ENCODE data around the gene C1QTNF3. TPM values are rescaled to one million over a fixed set of nuclear protein-coding genes. Genes with fewer than 3 reads are reported as not detected.

The C1QTNF3 gene
- total RNA-seq, 1 experiment from 2014 or later: 2.1 TPM

DNA sequence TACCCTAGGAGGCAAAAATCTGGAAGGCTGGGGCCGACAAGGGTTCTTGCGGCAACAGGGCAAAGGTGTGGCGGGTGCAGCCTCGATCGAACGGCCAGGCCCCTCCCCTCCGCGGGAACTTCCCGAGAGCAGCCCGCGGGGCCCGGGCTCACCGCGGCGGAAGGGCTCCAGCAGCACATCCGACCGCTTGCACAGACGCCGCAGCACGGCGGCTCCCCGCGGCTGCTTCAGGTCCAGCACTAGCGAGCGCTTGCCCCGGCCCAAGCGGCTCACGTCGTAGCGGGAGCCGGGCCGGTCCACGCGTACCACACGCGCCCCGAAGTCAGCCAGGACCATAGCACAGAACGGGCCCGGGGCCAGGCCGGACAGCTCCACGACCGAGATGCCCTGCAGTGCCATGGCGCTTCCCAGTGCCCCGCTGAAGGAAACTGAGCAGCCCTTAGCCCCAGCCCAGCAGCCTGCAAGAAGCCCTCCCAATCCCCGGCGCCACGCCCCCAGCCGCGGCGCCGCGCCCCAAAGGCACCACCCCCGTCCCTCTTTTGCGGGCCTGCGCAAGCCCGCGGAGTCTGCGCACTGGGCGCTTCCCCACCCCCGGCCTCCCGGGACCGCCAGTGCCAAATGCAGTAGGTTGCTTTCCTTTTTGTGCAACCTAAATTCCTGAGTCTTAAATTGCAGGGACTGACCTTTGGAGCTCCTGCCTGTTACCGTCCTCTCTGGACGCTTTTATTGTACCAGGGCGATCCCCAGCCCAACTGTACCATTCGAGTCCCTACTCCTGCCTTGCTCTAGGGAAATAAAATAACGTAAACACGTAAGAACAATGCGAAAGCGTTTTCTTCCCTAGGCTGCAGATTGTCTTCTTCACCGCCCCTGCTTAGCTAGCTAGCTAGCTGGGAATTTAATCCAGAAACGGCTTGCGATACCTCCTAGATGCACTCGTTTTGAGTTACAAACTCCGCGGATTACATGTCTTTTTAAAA is 35.1 kb downstream of the C1QTNF3 start, which contains the start of gene AMACR:
AMACR (minus strand) TSS at position 430 of the 980 bp plus-strand sequence; CDS start at position 399, 31 bp downstream.
- CTCF ChIA-PET: interaction anchor here (0.7 to 1.3 kb wide), 4 partner anchors 11 to 879 kb away, joined by 3 to 5 read pairs (median 4); no protein-coding TSS in a partner anchor
- peak; percentile 93 for DNase-seq
- H3K9me3 Mint-ChIP-seq (ENCODE audit: low read depth, unreplicated experiment): no peaks in the 10 kb centered on the region
- no TSS peak for BruUV-seq (replicated peaks)
- H3K27me3 Mint-ChIP-seq (ENCODE audit: unreplicated experiment): no peaks in the 10 kb centered on the region
- H3K4me1 Mint-ChIP-seq (ENCODE audit: low read depth, unreplicated experiment): peaks cover 32% of the 10 kb centered on the region
- H3K27ac Mint-ChIP-seq (ENCODE audit: unreplicated experiment): peak within 1 kb of the TSS; percentile 51
- TF ChIP-seq, protein P1, sequence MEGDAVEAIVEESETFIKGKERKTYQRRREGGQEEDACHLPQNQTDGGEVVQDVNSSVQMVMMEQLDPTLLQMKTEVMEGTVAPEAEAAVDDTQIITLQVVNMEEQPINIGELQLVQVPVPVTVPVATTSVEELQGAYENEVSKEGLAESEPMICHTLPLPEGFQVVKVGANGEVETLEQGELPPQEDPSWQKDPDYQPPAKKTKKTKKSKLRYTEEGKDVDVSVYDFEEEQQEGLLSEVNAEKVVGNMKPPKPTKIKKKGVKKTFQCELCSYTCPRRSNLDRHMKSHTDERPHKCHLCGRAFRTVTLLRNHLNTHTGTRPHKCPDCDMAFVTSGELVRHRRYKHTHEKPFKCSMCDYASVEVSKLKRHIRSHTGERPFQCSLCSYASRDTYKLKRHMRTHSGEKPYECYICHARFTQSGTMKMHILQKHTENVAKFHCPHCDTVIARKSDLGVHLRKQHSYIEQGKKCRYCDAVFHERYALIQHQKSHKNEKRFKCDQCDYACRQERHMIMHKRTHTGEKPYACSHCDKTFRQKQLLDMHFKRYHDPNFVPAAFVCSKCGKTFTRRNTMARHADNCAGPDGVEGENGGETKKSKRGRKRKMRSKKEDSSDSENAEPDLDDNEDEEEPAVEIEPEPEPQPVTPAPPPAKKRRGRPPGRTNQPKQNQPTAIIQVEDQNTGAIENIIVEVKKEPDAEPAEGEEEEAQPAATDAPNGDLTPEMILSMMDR (IDR thresholded peaks at IDR 0.05; ENCODE audit: unreplicated experiment): no peak
- H3K36me3 Mint-ChIP-seq (ENCODE audit: insufficient read depth, unreplicated experiment): peaks cover 22% of the 10 kb centered on the region
- peak within 1 kb of the TSS; percentile 81 for H3K4me3 Mint-ChIP-seq (ENCODE audit: low read depth, unreplicated experiment)
- intact Hi-C loops (cut with micrococcal nuclease; ENCODE audit: unreplicated experiment): no loop called here

GRCh38 chr5:34007201-34007620 is 35.8 kb downstream of the C1QTNF3 start:
- intact Hi-C loops (cut with micrococcal nuclease; ENCODE audit: unreplicated experiment): no loop called here
- CTCF ChIA-PET: no interaction called here

GRCh38 chr5:34005681-34006080 is 37.3 kb downstream of the C1QTNF3 start:
- CTCF ChIA-PET: interaction anchor here (1.0 kb wide), 1 partner anchor 8 kb away, joined by 3 read pairs; no protein-coding TSS in a partner anchor
- DNase-seq: no peak
- Mint-ChIP-seq H3K36me3 (ENCODE audit: insufficient read depth, unreplicated experiment) (peaks cover 22% of the 10 kb centered on the region), H3K27ac (ENCODE audit: unreplicated experiment) (no peak overlapping the region), H3K4me3 (ENCODE audit: low read depth, unreplicated experiment) (no peak overlapping the region), H3K27me3 (ENCODE audit: unreplicated experiment) (no peaks in the 10 kb centered on the region), H3K4me1 (ENCODE audit: low read depth, unreplicated experiment) (peaks cover 32% of the 10 kb centered on the region), H3K9me3 (ENCODE audit: low read depth, unreplicated experiment) (no peaks in the 10 kb centered on the region)
- BruUV-seq (replicated peaks): no TSS peak
- TF ChIP-seq, protein P1 (IDR thresholded peaks at IDR 0.05; ENCODE audit: unreplicated experiment): no peak
- intact Hi-C loops (cut with micrococcal nuclease; ENCODE audit: unreplicated experiment): no loop called here

More at GRCh38 chr5:34007201-34007620, 35.8 kb downstream of the C1QTNF3 start:
- H3K4me1 Mint-ChIP-seq (ENCODE audit: low read depth, unreplicated experiment): peaks cover 32% of the 10 kb centered on the region
- H3K27ac Mint-ChIP-seq (ENCODE audit: unreplicated experiment): peak overlapping the region; percentile 51
- peak overlapping the region; percentile 81 for H3K4me3 Mint-ChIP-seq (ENCODE audit: low read depth, unreplicated experiment)
- peaks cover 22% of the 10 kb centered on the region for H3K36me3 Mint-ChIP-seq (ENCODE audit: insufficient read depth, unreplicated experiment)
- DNase-seq: peak; percentile 7
- BruUV-seq (replicated peaks): TSS peak; percentile 31
- TF ChIP-seq, protein P1 (IDR thresholded peaks at IDR 0.05; ENCODE audit: unreplicated experiment): no peak
- no peaks in the 10 kb centered on the region for H3K9me3 Mint-ChIP-seq (ENCODE audit: low read depth, unreplicated experiment)
- no peaks in the 10 kb centered on the region for H3K27me3 Mint-ChIP-seq (ENCODE audit: unreplicated experiment)

DNA sequence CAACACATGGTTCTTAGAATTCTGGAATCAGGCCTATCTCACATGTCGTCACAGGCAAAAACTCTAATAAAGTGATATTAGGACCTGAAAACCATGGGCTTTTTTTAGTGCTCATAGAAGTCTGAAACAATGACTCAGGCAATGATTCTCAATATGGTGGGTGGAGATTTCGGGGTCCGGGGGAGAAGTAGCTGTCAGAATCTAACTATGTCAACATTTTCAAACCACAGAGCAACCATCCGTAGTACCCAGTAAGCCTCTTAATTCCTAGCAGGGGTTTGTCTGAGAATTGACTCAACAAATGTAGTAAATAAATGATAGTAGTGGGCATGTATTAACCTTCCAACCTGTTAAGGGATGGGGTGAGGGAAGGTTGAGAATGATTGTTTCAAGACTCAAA is 37.8 kb downstream of the C1QTNF3 start:
- intact Hi-C loops (cut with micrococcal nuclease; ENCODE audit: unreplicated experiment): no loop called here

More for the DNA sequence above, 37.8 kb downstream of the C1QTNF3 start:
- Mint-ChIP-seq H3K36me3 (ENCODE audit: insufficient read depth, unreplicated experiment) (peaks cover 22% of the 10 kb centered on the region), H3K27ac (ENCODE audit: unreplicated experiment) (no peak overlapping the region), H3K27me3 (ENCODE audit: unreplicated experiment) (no peaks in the 10 kb centered on the region), H3K4me3 (ENCODE audit: low read depth, unreplicated experiment) (no peak overlapping the region), H3K4me1 (ENCODE audit: low read depth, unreplicated experiment) (peaks cover 30% of the 10 kb centered on the region), H3K9me3 (ENCODE audit: low read depth, unreplicated experiment) (no peaks in the 10 kb centered on the region)
- BruUV-seq (replicated peaks): no TSS peak
- TF ChIP-seq, protein P1 (IDR thresholded peaks at IDR 0.05; ENCODE audit: unreplicated experiment): no peak
- no peak for DNase-seq
- CTCF ChIA-PET: no interaction called here

Measured in Calu3 (cell line).